GM12878 (cell line): Measurements from ENCODE around the gene BTG1. TPM values are rescaled to one million over a fixed set of nuclear protein-coding genes. Genes with fewer than 3 reads are reported as not detected.

Source experiments
- ATAC-seq: fragments of 200-7000 bp; cut with Tn5 transposase; 3 replicates; pipeline ENCODE4 v1.9.1; 2020; ENCODE audit warnings: mild to moderate bottlenecking, moderate library complexity
- BruUV-seq: library from RNA; stranded (reverse); fragments of 400-500 nt; replicated peaks from 2 replicates; lab custom pipeline; 2021; lab: Mats Ljungman, UMichigan
- CTCF ChIA-PET: fragments of 300-600 bp; sonication (Branson Sonifier 250); formaldehyde crosslinking; extraction: SDS; loops from one replicate; lab custom pipeline; 2021; ENCODE audit warnings: inconsistent platforms; lab: Yijun Ruan, JAX
- POLR2A ChIA-PET: fragments of 350-600 bp; formaldehyde crosslinking; extraction: SDS; loops from one replicate; lab custom pipeline; 2021; ENCODE audit warnings: inconsistent platforms; lab: Charles Lee
- RAD21 ChIA-PET: fragments of 300-600 bp; sonication (Branson Sonifier 250); formaldehyde crosslinking; loops from one replicate; lab custom pipeline; 2023; ENCODE audit warnings: antibody characterized with exemption; ENCODE audit not compliant: unreplicated experiment; lab: Charles Lee
- SMC1A ChIA-PET: fragments of 300-600 bp; sonication (Branson Sonifier 250); formaldehyde crosslinking; loops from one replicate; lab custom pipeline; 2023; ENCODE audit not compliant: unreplicated experiment, uncharacterized antibody; lab: Charles Lee
- DNase-seq: peaks from one replicate; pipeline ENCODE4 v3.0.0-alpha.2; 2011; ENCODE audit warnings: low read depth, low spot score
- FAIRE-seq: peaks from 3 replicates; lab custom pipeline; 2011; peaks lifted over from hg19 to GRCh38; lab: Jason Lieb, UNC
- H2AFZ ChIP-seq: 2 replicates; pipeline ENCODE4 v1.6.0; 2011; ENCODE audit warnings: low read depth, low read length, control low read depth; ENCODE audit not compliant: control insufficient read depth
- H3K27ac ChIP-seq: 2 replicates; pipeline ENCODE4 v1.5.1; 2011; ENCODE audit warnings: control low read depth; ENCODE audit not compliant: control insufficient read depth, insufficient read depth
- H3K27me3 ChIP-seq, 2 experiments: replicated peaks in 1 of 2; 2 replicates each; pipeline versions ENCODE4 v1.6.0 to v1.6.1; 2011; ENCODE audit warnings: low read length in 1 of 2; ENCODE audit not compliant: control insufficient read depth in 2 of 2, insufficient read depth in 2 of 2
- H3K36me3 ChIP-seq, 2 experiments: 2 replicates each; pipeline ENCODE4 v1.5.1; 2011; ENCODE audit warnings: low read length in 1 of 2; ENCODE audit not compliant: control insufficient read depth in 2 of 2, insufficient read depth in 2 of 2
- H3K4me1 ChIP-seq: 2 replicates; pipeline ENCODE4 v1.6.1; 2011; ENCODE audit warnings: mild to moderate bottlenecking, low read length, moderate library complexity, mixed read lengths; ENCODE audit not compliant: control insufficient read depth, insufficient read depth
- H3K4me2 ChIP-seq: 2 replicates; pipeline ENCODE4 v1.6.0; 2011; ENCODE audit warnings: control low read depth; ENCODE audit not compliant: control insufficient read depth, insufficient read depth
- H3K4me3 ChIP-seq: fragments of 200-600 bp; sonication (generic); 2 replicates; pipeline ENCODE4 v1.5.1; 2016
- H3K79me2 ChIP-seq: 2 replicates; pipeline ENCODE4 v1.6.0; 2011; ENCODE audit warnings: low read length; ENCODE audit not compliant: control insufficient read depth, insufficient read depth
- H3K9ac ChIP-seq: 2 replicates; pipeline ENCODE4 v1.8.0; 2011; ENCODE audit warnings: low read length, control low read depth, mixed read lengths; ENCODE audit not compliant: control insufficient read depth, insufficient read depth
- H3K9me3 ChIP-seq: replicated peaks from 3 replicates; pipeline ENCODE4 v1.5.1; 2011; ENCODE audit warnings: mild to moderate bottlenecking, low read length; ENCODE audit not compliant: control insufficient read depth, insufficient read depth
- H4K20me1 ChIP-seq: 2 replicates; pipeline ENCODE4 v1.6.0; 2011; ENCODE audit not compliant: control insufficient read depth, insufficient read depth
- IKZF1 ChIP-seq: fragments of 450-650 bp; conservative IDR thresholded peaks from 2 replicates; pipeline ENCODE4 v1.6.1; 2017; ENCODE audit warnings: antibody characterized with exemption, mild to moderate bottlenecking
- IKZF2 ChIP-seq, 2 experiments: fragments of 450-650 bp; IDR thresholded peaks; 2 replicates each; pipeline ENCODE4 v1.6.1; 2017; ENCODE audit warnings: mild to moderate bottlenecking in 2 of 2, moderate library complexity in 2 of 2
- RBBP5 ChIP-seq: fragments of 200-600 bp; sonication (generic); conservative IDR thresholded peaks from 2 replicates; pipeline ENCODE4 v1.6.1; 2016
- RELB ChIP-seq: fragments of 450-650 bp; IDR thresholded peaks from 2 replicates; pipeline ENCODE4 v1.6.1; 2017; ENCODE audit warnings: low read depth, mild to moderate bottlenecking, moderate library complexity
- SUPT20H ChIP-seq: IDR thresholded peaks from 2 replicates; pipeline ENCODE4 v1.6.1; 2011; ENCODE audit warnings: low read depth, mild to moderate bottlenecking, low read length, moderate library complexity, borderline replicate concordance; ENCODE audit not compliant: control insufficient read depth
- TCF3 ChIP-seq: IDR thresholded peaks from 2 replicates; pipeline ENCODE4 v1.6.1; 2012; ENCODE audit warnings: low read depth, mild to moderate bottlenecking, low read length, borderline replicate concordance; ENCODE audit not compliant: insufficient read depth
- YY1 ChIP-seq: IDR thresholded peaks from 2 replicates; pipeline ENCODE4 v1.6.1; 2011; ENCODE audit warnings: low read depth, mild to moderate bottlenecking, low read length
- ZNF592 ChIP-seq: fragments of 450-650 bp; IDR thresholded peaks from 2 replicates; pipeline ENCODE4 v1.6.1; 2017; ENCODE audit warnings: mild to moderate bottlenecking, moderate library complexity
- WGBS: methylation state at CpG from one replicate; pipeline ENCODE4 v1.1.6; 2016; ENCODE audit warnings: low lambda C conversion rate; ENCODE audit not compliant: insufficient replicate concordance, insufficient coverage; ENCODE audit errors: missing lambda C conversion rate; 5-methylcytosine and 5-hydroxymethylcytosine counted together
- in situ Hi-C: fragments of 300-500 bp; cut with MboI; formaldehyde crosslinking; loops from 9 replicates; pipeline ENCODE4 v1.14.3; 2018; ENCODE audit warnings: mixed read lengths
- intact Hi-C: fragments of 100-400 bp; cut with micrococcal nuclease; formaldehyde crosslinking; loops from one replicate; pipeline ENCODE4 v1.14.2; 2022; ENCODE audit not compliant: unreplicated experiment
- polyA plus RNA-seq, 11 experiments: library from polyadenylated mRNA; depleted of rRNA in 4 of 11; unstranded in 6 of 11; stranded (reverse) in 5 of 11; fragments of >200 nt; fragmentation: Nextera tagmentation in 4 of 11; fragmentation: Illumina TruSeq in 1 of 11; extraction: Ambion mirVana in 4 of 11; extraction: Trizol in 1 of 11; gene quantifications; 1 replicate in 1 of 11; 2 replicates in 10 of 11; pipeline versions ENCODE4 v1.2.1 to v1.2.3, GENCODE V29; 2011 to 2016; ENCODE audit warnings: inconsistent platforms in 2 of 11, missing spikeins in 2 of 11, low read depth in 1 of 11
- total RNA-seq, 4 experiments: library from RNA; depleted of rRNA in 3 of 4; stranded (reverse); fragments of >200 nt in 3 of 4; fragmentation: Illumina TruSeq in 1 of 4; extraction: Trizol in 1 of 4; gene quantifications; 2 replicates each; pipeline versions ENCODE4 v1.2.1 to v1.2.3, GENCODE V29; 2013 to 2021
- TF ChIP-seq, protein P1 (sequence below): fragments of 150-350 bp; IDR thresholded peaks from 2 replicates; pipeline ENCODE4 v1.6.1; 2016; ENCODE audit warnings: low read depth, low read length

BTG1 gene
- total and polyA plus RNA-seq, 10 of the 15 experiments (the other 5 are each of a cell fraction or from before 2014, with no cell fraction given), result 23.7 to 194 (median 56.4) TPM

DNA sequence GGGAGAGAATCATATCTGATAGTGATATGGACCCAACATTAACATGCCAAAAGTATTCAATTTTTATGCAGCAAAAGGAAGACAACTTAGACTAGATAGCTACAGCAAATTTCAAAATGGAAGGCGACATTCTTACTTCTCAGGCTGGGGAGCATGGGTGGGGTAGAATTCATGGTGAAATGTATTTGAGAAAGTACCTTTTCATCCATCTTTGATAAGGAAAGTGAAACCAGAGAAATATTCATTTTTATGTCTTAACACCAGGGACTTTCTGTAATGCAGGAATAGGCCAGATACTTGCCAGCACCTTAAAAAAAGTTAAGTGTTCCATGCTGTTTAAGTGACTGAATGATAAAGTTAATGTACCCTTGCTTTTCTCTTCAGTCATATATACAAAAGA lies 13.4 kb downstream of the BTG1 start:
- BruUV-seq, result no TSS peak
- intact Hi-C loops (loop anchor here (2.0 to 5.0 kb wide), 3 partner anchors 85 to 321 kb away; no protein-coding TSS in a partner anchor), in situ Hi-C loops (loop anchor here (10.0 to 25.0 kb wide), 2 partner anchors 545 to 737 kb away; no protein-coding TSS in a partner anchor)
- SMC1A ChIA-PET, result interaction anchor here (0.8 to 7.5 kb wide), 16 partner anchors 12 to 301 kb away, joined by 3 to 98 read pairs (median 4); partner anchors contain the start of gene BTG1
- CTCF ChIA-PET, result interaction anchor here (0.8 to 3.5 kb wide), 8 partner anchors 12 to 750 kb away, joined by 3 to 15 read pairs (median 6); partner anchors contain the start of gene BTG1
- no peaks in the 10 kb centered on the region; the same call in 1 of the 2 replicates for H4K20me1 ChIP-seq
- RAD21 ChIA-PET, result interaction anchor here (0.6 to 9.9 kb wide), 17 partner anchors 11 to 438 kb away, joined by 3 to 167 read pairs (median 6); partner anchors contain the start of gene BTG1
- H3K36me3 ChIP-seq, result no peaks in the 10 kb centered on the region; a peak in 1 of 4 replicates
- H3K4me1 ChIP-seq, result peaks cover 20% of the 10 kb centered on the region; the same call in 1 of the 2 replicates
- no peak overlapping the region for H3K9ac ChIP-seq
- H3K27me3 ChIP-seq, result no peaks in the 10 kb centered on the region
- WGBS, result 0% methylated on average over 1 of the region's 1 CpG
- peak overlapping the region; percentile 54 for H3K4me3 ChIP-seq
- DNase-seq, result no peak
- POLR2A ChIA-PET, result interaction anchor here (0.5 to 8.8 kb wide), 8 partner anchors 9 to 371 kb away, joined by 3 to 112 read pairs (median 4); partner anchors contain the start of gene BTG1
- H3K4me2 ChIP-seq, result peak overlapping the region; percentile 65
- H2AFZ ChIP-seq, result no peak overlapping the region
- ATAC-seq, result peak; percentile 15
- H3K79me2 ChIP-seq, result peaks cover 98% of the 10 kb centered on the region
- no peak for FAIRE-seq
- H3K9me3 ChIP-seq, result peaks cover 5% of the 10 kb centered on the region; the same call in 2 of the 3 replicates
- H3K27ac ChIP-seq, result peak overlapping the region; percentile 59
- no peak for TF ChIP-seq SUPT20H
- TF ChIP-seq, protein P1, sequence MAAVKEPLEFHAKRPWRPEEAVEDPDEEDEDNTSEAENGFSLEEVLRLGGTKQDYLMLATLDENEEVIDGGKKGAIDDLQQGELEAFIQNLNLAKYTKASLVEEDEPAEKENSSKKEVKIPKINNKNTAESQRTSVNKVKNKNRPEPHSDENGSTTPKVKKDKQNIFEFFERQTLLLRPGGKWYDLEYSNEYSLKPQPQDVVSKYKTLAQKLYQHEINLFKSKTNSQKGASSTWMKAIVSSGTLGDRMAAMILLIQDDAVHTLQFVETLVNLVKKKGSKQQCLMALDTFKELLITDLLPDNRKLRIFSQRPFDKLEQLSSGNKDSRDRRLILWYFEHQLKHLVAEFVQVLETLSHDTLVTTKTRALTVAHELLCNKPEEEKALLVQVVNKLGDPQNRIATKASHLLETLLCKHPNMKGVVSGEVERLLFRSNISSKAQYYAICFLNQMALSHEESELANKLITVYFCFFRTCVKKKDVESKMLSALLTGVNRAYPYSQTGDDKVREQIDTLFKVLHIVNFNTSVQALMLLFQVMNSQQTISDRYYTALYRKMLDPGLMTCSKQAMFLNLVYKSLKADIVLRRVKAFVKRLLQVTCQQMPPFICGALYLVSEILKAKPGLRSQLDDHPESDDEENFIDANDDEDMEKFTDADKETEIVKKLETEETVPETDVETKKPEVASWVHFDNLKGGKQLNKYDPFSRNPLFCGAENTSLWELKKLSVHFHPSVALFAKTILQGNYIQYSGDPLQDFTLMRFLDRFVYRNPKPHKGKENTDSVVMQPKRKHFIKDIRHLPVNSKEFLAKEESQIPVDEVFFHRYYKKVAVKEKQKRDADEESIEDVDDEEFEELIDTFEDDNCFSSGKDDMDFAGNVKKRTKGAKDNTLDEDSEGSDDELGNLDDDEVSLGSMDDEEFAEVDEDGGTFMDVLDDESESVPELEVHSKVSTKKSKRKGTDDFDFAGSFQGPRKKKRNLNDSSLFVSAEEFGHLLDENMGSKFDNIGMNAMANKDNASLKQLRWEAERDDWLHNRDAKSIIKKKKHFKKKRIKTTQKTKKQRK, result no peak
- TF ChIP-seq ZNF592, result 0 out of 2 replicates have a peak, but pooled peaks have one; percentile 2
- 0 out of 2 replicates have a peak, but pooled peaks have one; percentile 8 for TF ChIP-seq IKZF1
- no peak for TF ChIP-seq RBBP5
- no peak for TF ChIP-seq TCF3
- TF ChIP-seq IKZF2 (IDR thresholded peaks at IDR 0.05), result peak in 1 of 2 experiments; percentile 9; a peak in 1 of 4 replicates
- peak; percentile 39; the same call in 1 of the 2 replicates for TF ChIP-seq RELB
- TF ChIP-seq YY1, result peak; percentile 66
